GM20431 (cell line): Measurements from ENCODE around the gene HSP90B1.

Source experiments
- in situ Hi-C: fragments of 300-500 bp; cut with MseI, MboI; formaldehyde crosslinking; loops from one replicate; pipeline ENCODE4 v1.15.0; 2020; ENCODE audit warnings: low sequenced_read_pairs; ENCODE audit not compliant: unreplicated experiment

The HSP90B1 gene

GRCh38 chr12:103930034-103930786 is at the start of gene HSP90B1:
TSS of gene HSP90B1 (plus strand) at chr12:103930410. CDS start at chr12:103930516, 106 bp downstream.
- in situ Hi-C loops = no loop called here

GRCh38 chr12:103881261-103881660 is 48.9 kb upstream of the HSP90B1 start:
- in situ Hi-C loops = loop anchor here (25.0 kb wide), 1 partner anchor 231 kb away; no protein-coding TSS in a partner anchor

DNA sequence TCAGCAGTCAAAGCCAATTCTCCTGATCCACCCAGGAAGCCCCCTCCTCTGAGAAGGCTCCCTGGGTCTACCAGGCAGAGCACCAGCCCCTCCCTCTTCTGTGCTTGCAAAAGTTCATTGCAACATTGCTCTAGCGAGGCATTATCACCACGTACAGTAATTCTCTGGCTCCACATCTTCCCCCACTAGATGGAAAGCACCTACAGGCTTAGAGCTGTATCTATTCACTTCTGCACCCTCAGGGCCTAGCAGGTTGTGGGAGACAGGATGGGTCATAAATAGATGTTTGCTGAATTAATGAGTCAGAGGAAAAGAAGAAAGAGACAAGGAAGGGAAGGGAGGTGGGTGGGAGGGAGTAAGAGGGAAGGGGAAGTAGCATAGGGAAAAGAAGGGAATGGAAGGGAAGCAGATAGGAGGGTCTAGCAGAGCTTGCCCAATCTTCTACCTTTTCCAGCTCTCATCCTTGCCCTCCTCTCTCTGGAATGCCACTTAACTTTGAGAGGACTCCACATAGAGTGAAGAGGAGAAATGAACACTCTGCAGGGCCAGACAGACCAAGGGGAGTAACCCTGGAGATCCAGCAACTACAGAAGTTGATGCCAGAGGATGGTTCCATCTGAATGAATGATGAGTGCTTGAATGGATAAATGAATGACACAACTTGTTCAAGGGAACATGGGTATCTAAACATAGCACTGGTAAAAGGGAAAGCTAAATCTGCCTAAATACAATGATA is 47.2 kb upstream of the HSP90B1 start:
- in situ Hi-C loops = loop anchor here (25.0 kb wide), 1 partner anchor 229 kb away; no protein-coding TSS in a partner anchor

DNA sequence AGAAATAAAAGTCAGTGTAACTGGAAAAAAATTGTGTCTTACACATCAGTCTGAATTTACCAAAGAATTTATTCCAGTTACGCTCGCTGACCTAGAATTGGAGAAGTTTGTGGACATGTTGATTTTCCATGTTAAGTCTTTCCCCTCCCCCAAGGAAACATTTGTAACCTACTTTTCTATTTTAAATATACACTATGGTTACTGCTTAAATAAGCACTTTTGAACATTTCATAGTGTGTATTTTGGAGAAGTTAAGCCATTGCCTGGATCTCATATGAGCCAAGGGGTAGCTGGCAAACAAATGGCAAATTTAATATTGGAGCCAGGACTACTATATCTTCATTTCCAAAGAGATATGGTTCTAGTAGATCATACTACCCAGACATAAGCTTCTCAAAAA is 46.3 kb upstream of the HSP90B1 start:
- in situ Hi-C loops = loop anchor here (25.0 kb wide), 1 partner anchor 228 kb away; no protein-coding TSS in a partner anchor

DNA sequence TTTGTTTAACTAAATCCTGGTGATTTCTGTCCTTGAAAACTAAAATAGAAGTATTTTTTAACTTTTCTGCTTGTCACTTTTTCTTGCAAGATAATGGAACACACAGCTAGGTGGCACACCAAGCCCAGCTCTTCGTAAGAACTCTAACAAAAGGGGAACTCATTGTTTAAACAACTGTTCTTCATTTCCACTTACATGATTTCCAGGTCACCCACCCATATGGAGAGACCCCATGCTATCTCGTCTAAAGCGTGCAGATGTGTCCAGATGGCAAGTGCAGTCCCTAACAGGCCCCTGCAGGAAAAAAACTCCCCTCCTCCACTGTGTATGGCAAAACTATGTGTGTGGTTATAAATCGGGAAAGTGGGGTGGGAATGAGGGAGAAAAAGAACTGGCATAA is 45.9 kb upstream of the HSP90B1 start:
- in situ Hi-C loops = loop anchor here (25.0 kb wide), 1 partner anchor 228 kb away; no protein-coding TSS in a partner anchor

DNA sequence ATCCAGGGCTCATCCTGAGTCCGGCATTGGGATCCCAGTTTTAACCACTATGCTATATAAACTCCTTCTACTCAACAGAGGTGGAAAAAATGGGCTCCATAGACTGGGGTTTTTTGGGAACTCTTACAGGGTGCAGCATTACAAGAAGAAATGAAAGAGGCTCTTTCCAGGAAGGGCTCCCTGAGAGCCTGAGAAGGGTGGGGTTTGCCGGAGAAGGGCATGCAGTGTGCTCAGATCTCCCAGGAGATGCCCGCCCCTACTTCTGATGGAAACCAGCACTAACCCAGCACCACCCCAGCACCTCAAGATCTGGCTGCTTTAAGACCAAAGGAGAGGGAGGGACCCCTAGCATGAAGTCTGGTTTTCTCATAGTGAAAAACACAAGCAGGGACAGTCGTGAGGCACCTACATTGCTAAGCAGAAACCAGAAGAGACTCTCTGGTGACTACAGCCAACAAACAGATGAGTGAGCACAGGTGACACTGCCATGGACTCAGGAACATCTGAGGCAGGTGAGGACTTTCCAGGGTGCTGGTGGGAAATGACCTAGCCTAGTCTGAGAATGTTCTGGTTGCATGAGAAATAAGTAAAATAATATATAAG is 43.9 kb upstream of the HSP90B1 start:
- in situ Hi-C loops = loop anchor here (25.0 kb wide), 1 partner anchor 226 kb away; no protein-coding TSS in a partner anchor

DNA sequence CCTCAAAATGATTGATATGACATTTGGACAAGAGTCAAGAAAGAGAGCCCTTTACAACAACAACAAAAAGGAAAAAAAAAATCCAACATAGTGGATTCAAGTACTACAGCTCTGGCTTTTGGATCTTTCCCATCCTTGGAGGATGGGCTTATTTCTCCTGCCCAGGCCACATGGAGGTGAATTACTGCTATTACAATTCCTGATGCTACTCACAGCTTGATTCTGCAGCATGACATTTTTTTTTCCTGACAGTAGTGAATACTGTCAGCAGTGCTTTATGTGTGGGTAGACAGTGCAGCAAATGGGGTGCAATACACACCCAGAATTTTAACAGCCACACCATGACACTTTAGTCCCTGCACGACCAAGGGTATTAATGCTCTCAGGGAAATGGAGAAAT is 42.5 kb upstream of the HSP90B1 start:
- in situ Hi-C loops = loop anchor here (25.0 kb wide), 1 partner anchor 225 kb away; no protein-coding TSS in a partner anchor

GRCh38 chr12:103897316-103897715 is 32.9 kb upstream of the HSP90B1 start:
- in situ Hi-C loops = loop anchor here (25.0 kb wide), 1 partner anchor 215 kb away; no protein-coding TSS in a partner anchor

DNA sequence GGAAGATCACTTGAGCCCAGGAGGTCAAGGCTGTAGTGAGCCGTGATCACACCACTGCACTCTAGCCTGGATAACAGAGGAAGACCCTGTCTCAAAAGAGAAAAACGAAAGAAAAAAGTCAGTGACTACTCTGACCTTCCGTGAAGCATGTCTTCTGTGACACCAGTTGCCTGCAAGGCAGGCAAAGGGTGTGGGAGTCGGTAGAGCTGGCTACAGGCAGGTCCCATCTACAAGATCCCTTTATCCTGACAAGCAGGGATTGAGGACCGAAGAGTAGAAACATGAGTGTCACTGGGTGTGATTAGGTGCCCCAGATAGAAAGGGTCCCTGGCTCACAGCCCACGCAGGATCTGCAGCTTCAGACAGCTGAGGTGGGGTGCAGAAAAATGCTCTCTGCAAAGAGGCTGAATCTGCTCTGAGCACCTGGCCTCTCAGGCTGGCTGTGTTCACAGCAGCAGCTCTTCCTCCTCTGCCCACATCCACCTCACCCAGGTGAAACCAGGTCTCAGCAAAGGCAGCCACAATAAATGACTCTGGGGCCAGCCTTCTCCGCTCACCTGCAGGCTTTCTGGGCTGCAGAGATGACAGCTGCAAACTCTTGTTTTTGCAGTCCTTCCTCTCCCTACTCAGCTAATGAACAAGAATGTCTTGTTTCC is 28.6 kb upstream of the HSP90B1 start:
- in situ Hi-C loops = no loop called here

- in situ Hi-C loops = no loop called here
Observed at GRCh38 chr12:103903993-103904392, 26.2 kb upstream of the HSP90B1 start.

- in situ Hi-C loops = no loop called here
Observed at GRCh38 chr12:103905730-103906349, 24.4 kb upstream of the HSP90B1 start.

DNA sequence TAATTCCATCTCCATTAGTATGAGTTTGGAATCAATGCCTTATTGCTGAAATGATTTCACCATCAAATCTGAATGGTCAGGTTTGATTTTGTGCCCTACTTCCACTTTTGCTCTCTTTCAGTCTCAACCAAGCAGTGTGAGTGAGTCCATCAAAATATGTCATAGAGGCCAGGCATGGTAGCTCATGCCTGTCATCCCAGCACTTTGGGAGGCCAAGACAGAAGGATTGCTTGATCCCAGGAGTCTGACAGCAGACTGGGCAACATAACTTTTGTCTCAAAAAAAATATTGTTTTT is 22.0 kb upstream of the HSP90B1 start:
- in situ Hi-C loops = no loop called here

- in situ Hi-C loops = no loop called here
Observed at GRCh38 chr12:103908877-103909276, 21.3 kb upstream of the HSP90B1 start.

GRCh38 chr12:103909811-103910210 is 20.4 kb upstream of the HSP90B1 start:
- in situ Hi-C loops = no loop called here

GRCh38 chr12:103912069-103912468 is 18.1 kb upstream of the HSP90B1 start:
- in situ Hi-C loops = no loop called here

DNA sequence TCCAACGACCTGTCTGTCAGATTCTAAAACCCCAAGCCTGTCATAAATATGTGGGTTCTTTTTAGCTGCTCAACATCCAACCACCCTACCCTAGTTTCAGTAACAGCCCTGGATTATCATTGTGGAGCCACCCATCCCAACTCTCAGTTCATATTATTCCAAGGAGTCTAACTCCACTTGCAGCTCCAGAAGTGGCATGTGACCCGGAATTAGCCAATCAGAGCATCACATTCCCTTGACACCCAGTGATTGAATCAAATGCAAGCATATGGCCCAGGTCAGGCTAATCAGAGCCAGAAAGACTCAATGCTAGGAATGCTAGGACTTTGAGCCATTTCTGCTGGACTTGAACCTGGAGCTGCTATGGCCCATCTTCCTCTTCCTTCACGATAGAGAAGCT is 17.1 kb upstream of the HSP90B1 start:
- in situ Hi-C loops = no loop called here

- in situ Hi-C loops = no loop called here
Observed at GRCh38 chr12:103915306-103915705, 14.9 kb upstream of the HSP90B1 start.

- in situ Hi-C loops = no loop called here
Observed at GRCh38 chr12:103917873-103918272, 12.3 kb upstream of the HSP90B1 start.

- in situ Hi-C loops = no loop called here
Observed at GRCh38 chr12:103924761-103925641, 5.2 kb upstream of the HSP90B1 start.
